Endothelial cell of umbilical vein (primary cell): ENCODE data around the gene DNAJC22. TPM values are rescaled to one million over a fixed set of nuclear protein-coding genes. Genes with fewer than 3 reads are reported as not detected.

Source experiments
- BruUV-seq: library from RNA; stranded (reverse); fragments of 400-500 nt; replicated peaks from 2 replicates; lab custom pipeline; 2021; lab: Mats Ljungman, UMichigan
- CTCF ChIA-PET: fragments of 300-600, 350-600 bp; sonication (Branson Sonifier 250); formaldehyde crosslinking; loops from one replicate; lab custom pipeline; 2021; ENCODE audit warnings: antibody characterized with exemption, inconsistent platforms; lab: Charles Lee
- POLR2A ChIA-PET: fragments of 300-600, 350-600 bp; sonication (Branson Sonifier 250); formaldehyde crosslinking; loops from one replicate; lab custom pipeline; 2021; ENCODE audit warnings: antibody characterized with exemption, inconsistent platforms; lab: Charles Lee
- DNase-seq: peaks from one replicate; pipeline ENCODE4 v3.0.0-alpha.2; 2011; ENCODE audit warnings: low read depth, low spot score
- FAIRE-seq: peaks from 2 replicates; lab custom pipeline; 2011; peaks lifted over from hg19 to GRCh38; lab: Jason Lieb, UNC
- H2AFZ ChIP-seq: 2 replicates; pipeline ENCODE4 v1.6.0; 2012; ENCODE audit warnings: low read depth, low read length, control low read depth, inconsistent platforms
- H3K27ac ChIP-seq: 2 replicates; pipeline ENCODE4 v1.5.1; 2011; ENCODE audit warnings: low read depth, mild to moderate bottlenecking, control low read depth, low read length, moderate library complexity; ENCODE audit not compliant: insufficient read depth
- H3K27me3 ChIP-seq, 2 experiments: 2 replicates each; pipeline versions ENCODE4 v1.6.0 to v1.6.1; 2011; ENCODE audit warnings: low read length in 2 of 2, mixed read lengths in 1 of 2; ENCODE audit not compliant: control insufficient read depth in 2 of 2, insufficient read depth in 2 of 2
- H3K36me3 ChIP-seq, 2 experiments: 2 replicates in 1 of 2; 3 replicates in 1 of 2; pipeline ENCODE4 v1.5.1; 2011; ENCODE audit warnings: low read length in 2 of 2, mild to moderate bottlenecking in 1 of 2, moderate library complexity in 1 of 2; ENCODE audit not compliant: control insufficient read depth in 2 of 2, insufficient read depth in 2 of 2; ENCODE audit errors: extremely low read depth in 1 of 2
- H3K4me1 ChIP-seq: 3 replicates; pipeline ENCODE4 v1.5.1; 2011; ENCODE audit warnings: mild to moderate bottlenecking, low read length; ENCODE audit not compliant: control insufficient read depth, insufficient read depth; ENCODE audit errors: extremely low read depth
- H3K4me2 ChIP-seq: 2 replicates; pipeline ENCODE4 v1.6.1; 2011; ENCODE audit warnings: low read length, control low read depth, mixed read lengths; ENCODE audit not compliant: insufficient read depth
- H3K4me3 ChIP-seq, 3 experiments: fragments of 200-600 bp in 1 of 3; sonication (generic), shearing (Covaris generic) in 1 of 3; replicated peaks in 1 of 3; 2 replicates each; pipeline ENCODE4 v1.5.1; 2011 to 2016; ENCODE audit warnings: control low read depth in 3 of 3, low read length in 3 of 3, mild to moderate bottlenecking in 2 of 3, inconsistent platforms in 1 of 3, low read depth in 1 of 3, moderate library complexity in 1 of 3; ENCODE audit not compliant: insufficient read depth in 1 of 3
- H3K79me2 ChIP-seq: 2 replicates; pipeline ENCODE4 v1.6.0; 2012; ENCODE audit warnings: low read length, inconsistent platforms; ENCODE audit not compliant: control insufficient read depth, insufficient read depth
- H3K9ac ChIP-seq: replicated peaks from 2 replicates; pipeline ENCODE3; 2011; ENCODE audit warnings: low read length, control low read depth; ENCODE audit not compliant: insufficient read depth; ENCODE audit errors: extremely low read depth
- H3K9me1 ChIP-seq: replicated peaks from 3 replicates; pipeline ENCODE4 v1.6.0; 2011; ENCODE audit warnings: mild to moderate bottlenecking, low read length; ENCODE audit not compliant: control insufficient read depth, insufficient read depth; ENCODE audit errors: extremely low read depth
- H3K9me3 ChIP-seq: replicated peaks from 2 replicates; pipeline ENCODE4 v1.5.1; 2012; ENCODE audit warnings: low read length, inconsistent platforms; ENCODE audit not compliant: control insufficient read depth, insufficient read depth
- H4K20me1 ChIP-seq: replicated peaks from 2 replicates; pipeline ENCODE3; 2011; ENCODE audit warnings: mild to moderate bottlenecking, low read length; ENCODE audit not compliant: control insufficient read depth, insufficient read depth; ENCODE audit errors: extremely low read depth
- CTCF ChIP-seq, 2 donors: IDR thresholded peaks; 1 replicate in 1 of 2; 2 replicates in 1 of 2; pipeline ENCODE4 v1.5.1; 2011; ENCODE audit warnings: low read length in 2 of 2, mild to moderate bottlenecking in 2 of 2, moderate library complexity in 2 of 2, control low read depth in 1 of 2, inconsistent platforms in 1 of 2, low read depth in 1 of 2; ENCODE audit not compliant: insufficient read depth in 1 of 2; ENCODE audit errors: extremely low read depth in 1 of 2
- EZH2 ChIP-seq: IDR thresholded peaks from 2 replicates; pipeline ENCODE4 v1.6.1; 2012; ENCODE audit warnings: borderline replicate concordance, low read depth, mild to moderate bottlenecking, moderate library complexity, low read length, inconsistent platforms; ENCODE audit not compliant: severe bottlenecking
- FOS ChIP-seq: IDR thresholded peaks from 2 replicates; pipeline ENCODE4 v1.6.1; 2011; ENCODE audit warnings: mild to moderate bottlenecking, low read length, moderate library complexity, borderline replicate concordance; ENCODE audit not compliant: insufficient read depth
- GATA2 ChIP-seq: IDR thresholded peaks from 2 replicates; pipeline ENCODE4 v1.7.0; 2011; ENCODE audit warnings: low read depth, mild to moderate bottlenecking, moderate library complexity, mixed read lengths, low read length; ENCODE audit not compliant: insufficient read length, insufficient read depth
- JUN ChIP-seq: IDR thresholded peaks from 2 replicates; pipeline ENCODE4 v1.6.1; 2011; ENCODE audit warnings: borderline replicate concordance, low read depth; ENCODE audit not compliant: insufficient read length, insufficient read depth
- MAX ChIP-seq: IDR thresholded peaks from 2 replicates; pipeline ENCODE4 v1.6.1; 2011; ENCODE audit not compliant: insufficient read depth, insufficient read length
- MYC ChIP-seq: IDR thresholded peaks from one replicate; pipeline ENCODE4 v1.6.1; 2011; ENCODE audit warnings: mild to moderate bottlenecking, low read depth, low read length
- POLR2A ChIP-seq: IDR thresholded peaks from 2 replicates; pipeline ENCODE4 v1.6.1; 2012; ENCODE audit warnings: low read depth, mild to moderate bottlenecking, control low read depth, low read length
- POLR2AphosphoS5 ChIP-seq: IDR thresholded peaks from 2 replicates; pipeline ENCODE4 v1.6.1; 2012; ENCODE audit warnings: low read depth, mild to moderate bottlenecking, control low read depth, low read length, moderate library complexity; ENCODE audit not compliant: insufficient read depth
- dilution Hi-C: fragments of 300-500 bp; cut with MboI; formaldehyde crosslinking; loops from one replicate; pipeline ENCODE4 v1.15.0; 2019; ENCODE audit warnings: low sequenced_read_pairs; ENCODE audit not compliant: extremely low pct_ligation_motif_present
- intact Hi-C: fragments of 100-400 bp; cut with micrococcal nuclease; formaldehyde crosslinking; loops from one replicate; pipeline ENCODE4 v1.10.0; 2022
- polyA plus RNA-seq, 4 experiments: library from polyadenylated mRNA; depleted of rRNA in 3 of 4; stranded (reverse) in 3 of 4; unstranded in 1 of 4; fragments of >200 nt; gene quantifications; 2 replicates each; pipeline versions ENCODE4 v1.2.1 to v1.2.3, GENCODE V29; 2011 to 2012; ENCODE audit warnings: missing spikeins in 1 of 4
- total RNA-seq: library from RNA; stranded (reverse); gene quantifications from 2 replicates; pipeline ENCODE4 v1.2.3, GENCODE V29; 2021

The DNAJC22 gene
- total and polyA plus RNA-seq, 2 donors (not counting 3 experiments of a cell fraction or from before 2014, with no cell fraction given), result 1.3 to 1.4 TPM

GRCh38 chr12:49389387-49389703 lies 42.7 kb downstream of the DNAJC22 start:
- Histone ChIP-seq H2AFZ (no peak overlapping the region), H3K4me2 (no peak overlapping the region), H3K9me3 (no peaks in the 10 kb centered on the region), H3K79me2 (peaks cover 97% of the 10 kb centered on the region), H3K9me1 (no peaks in the 10 kb centered on the region), H3K27me3 (no peaks in the 10 kb centered on the region), H3K4me3 (no peak overlapping the region), H3K9ac (no peak overlapping the region), H4K20me1 (no peaks in the 10 kb centered on the region), H3K27ac (no peak overlapping the region), H3K36me3 (no peaks in the 10 kb centered on the region), H3K4me1 (peaks cover 11% of the 10 kb centered on the region)
- DNase-seq, result no peak
- BruUV-seq, result no TSS peak
- no peak for FAIRE-seq
- TF ChIP-seq MYC (no peak), POLR2A (no peak), GATA2 (no peak), POLR2AphosphoS5 (no peak), JUN (no peak), EZH2 (no peak), CTCF (IDR thresholded peaks at IDR 0.05; ENCODE audit: extremely low read depth in 1 of 2, insufficient read depth in 1 of 2, low read depth in 1 of 2, low read length in 2 of 2) (no peak), FOS (no peak), MAX (no peak)
- intact Hi-C loops, result no loop called here
- dilution Hi-C loops, result no loop called here
- POLR2A ChIA-PET, result no interaction called here
- CTCF ChIA-PET, result interaction anchor here (1.1 to 1.7 kb wide), 3 partner anchors 11 to 125 kb away, joined by 4 read pairs; no protein-coding TSS in a partner anchor
